ENCODE data around the gene PADI2.

PADI2 gene

GRCh38 chr1:17059391-17060305 is 59.6 kb downstream of the PADI2 start:
- DNase-seq (ENCODE audit: low read depth, low spot score): peak; percentile 72

- no peak for DNase-seq (ENCODE audit: low read depth, low spot score)
Observed at GRCh38 chr1:17056551-17056950, 62.7 kb downstream of the PADI2 start.

GRCh38 chr1:17055801-17056200 is 63.5 kb downstream of the PADI2 start:
- no peak for DNase-seq (ENCODE audit: low read depth, low spot score)

- DNase-seq (ENCODE audit: low read depth, low spot score): peak; percentile 86
Observed at GRCh38 chr1:17053685-17054410, 65.4 kb downstream of the PADI2 start, which contains the start of gene SDHB. TSS of gene SDHB (minus strand) at chr1:17054032. CDS start at chr1:17054019, 13 bp downstream.

GRCh38 chr1:17053086-17053684 is 66.1 kb downstream of the PADI2 start:
- DNase-seq (ENCODE audit: low read depth, low spot score): no peak

- no peak for DNase-seq (ENCODE audit: low read depth, low spot score)
Observed at GRCh38 chr1:17052641-17053040, 66.6 kb downstream of the PADI2 start.

DNA sequence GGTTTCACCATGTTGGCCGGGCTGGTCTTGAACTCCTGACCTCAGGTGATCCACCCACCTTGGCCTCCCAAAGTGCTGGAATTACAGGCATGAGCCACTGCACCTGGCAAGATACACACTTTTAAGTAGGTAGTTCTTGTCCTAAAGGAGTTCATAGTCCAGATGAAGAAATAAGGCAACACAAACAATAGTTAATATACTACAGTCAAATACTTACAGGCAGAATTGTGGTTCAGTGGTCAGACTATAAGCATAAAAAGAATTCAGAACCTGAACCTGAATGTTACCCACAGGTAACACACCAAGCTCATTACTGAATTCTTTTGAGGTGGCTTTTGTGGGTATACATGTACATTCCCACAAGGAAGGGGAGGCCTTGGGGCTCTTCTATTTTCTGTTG is 67.2 kb downstream of the PADI2 start:
- no peak for DNase-seq (ENCODE audit: low read depth, low spot score)

DNA sequence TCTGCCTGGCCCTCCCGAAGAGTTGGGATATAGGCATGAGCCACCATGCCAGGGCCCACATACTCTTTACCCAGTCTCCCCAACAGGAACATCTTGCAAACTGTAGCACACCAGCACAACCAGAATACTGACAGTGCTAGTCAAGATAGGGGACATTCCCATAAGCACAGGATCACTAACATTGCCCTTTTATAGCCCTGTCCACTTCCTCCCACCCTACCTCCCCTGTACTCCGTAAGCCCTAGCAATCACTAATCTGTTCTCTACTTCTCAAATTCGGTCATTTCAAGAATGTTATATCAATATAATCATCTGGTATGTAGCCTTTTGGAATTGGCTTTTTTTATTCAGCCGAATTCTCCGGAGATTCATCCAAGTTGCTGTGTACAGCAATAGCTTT is 71.3 kb downstream of the PADI2 start:
- no peak for DNase-seq (ENCODE audit: low read depth, low spot score)

DNA sequence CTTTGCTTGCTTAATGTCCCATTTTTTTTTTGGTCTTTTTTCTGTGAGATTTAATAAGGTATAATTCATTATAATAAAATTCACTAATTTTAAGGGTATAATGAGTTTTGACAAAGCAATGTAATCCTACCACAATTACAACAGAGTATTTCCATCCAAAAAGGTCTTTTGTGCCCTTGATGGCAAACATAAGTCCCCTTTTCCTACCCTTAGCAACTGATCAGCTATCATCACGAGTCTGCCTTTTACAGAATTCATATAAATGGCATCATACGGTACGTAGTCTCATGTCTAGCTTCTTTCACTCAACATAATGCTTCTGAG is 73.0 kb downstream of the PADI2 start:
- no peak for DNase-seq (ENCODE audit: low read depth, low spot score)

- no peak for DNase-seq (ENCODE audit: low read depth, low spot score)
Observed at GRCh38 chr1:17045634-17046333, 73.5 kb downstream of the PADI2 start.

DNA sequence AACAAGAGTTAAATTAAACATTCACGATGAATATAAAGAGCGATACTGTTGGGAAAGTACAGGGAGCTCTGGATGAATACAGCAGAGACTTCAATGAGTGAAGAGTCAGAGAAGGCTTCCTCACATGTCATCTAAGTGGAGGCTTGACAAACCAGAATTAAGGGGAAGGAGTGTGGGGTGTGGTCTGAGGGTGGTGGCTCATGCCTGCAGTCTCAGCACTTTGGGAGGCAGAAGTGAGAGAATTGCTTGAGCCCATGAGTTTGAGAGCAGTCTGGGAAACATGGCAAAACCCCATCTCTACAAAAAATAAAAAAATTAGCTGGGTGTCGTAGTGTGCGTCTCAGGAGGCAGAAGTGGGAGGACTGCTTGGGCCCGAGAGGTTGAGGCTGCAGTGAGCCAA is 74.1 kb downstream of the PADI2 start:
- no peak for DNase-seq (ENCODE audit: low read depth, low spot score)

- no peak for DNase-seq (ENCODE audit: low read depth, low spot score)
Observed at GRCh38 chr1:17043676-17044075, 75.6 kb downstream of the PADI2 start.

DNA sequence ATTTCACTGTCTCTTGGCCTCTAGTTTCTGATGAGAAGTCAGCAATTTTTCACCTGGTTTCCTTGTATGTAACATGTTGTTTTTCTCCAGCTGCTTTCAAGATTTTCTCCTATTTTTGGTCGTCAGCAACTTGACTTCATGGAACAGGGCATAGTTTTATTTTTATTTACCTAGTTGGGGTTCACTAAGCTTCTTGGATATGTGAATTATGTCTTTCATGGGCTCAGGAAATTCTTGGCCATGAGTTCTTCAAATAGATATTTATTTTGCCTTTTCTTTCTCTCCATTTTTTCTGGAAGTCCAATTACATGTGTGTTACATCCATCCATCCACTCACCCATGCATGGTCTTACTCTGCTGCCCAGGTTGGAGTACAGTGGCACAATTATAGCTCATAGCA is 79.1 kb downstream of the PADI2 start:
- DNase-seq (ENCODE audit: low read depth, low spot score): no peak

- DNase-seq (ENCODE audit: low read depth, low spot score): no peak
Observed at GRCh38 chr1:17039522-17039921, 79.7 kb downstream of the PADI2 start.

DNA sequence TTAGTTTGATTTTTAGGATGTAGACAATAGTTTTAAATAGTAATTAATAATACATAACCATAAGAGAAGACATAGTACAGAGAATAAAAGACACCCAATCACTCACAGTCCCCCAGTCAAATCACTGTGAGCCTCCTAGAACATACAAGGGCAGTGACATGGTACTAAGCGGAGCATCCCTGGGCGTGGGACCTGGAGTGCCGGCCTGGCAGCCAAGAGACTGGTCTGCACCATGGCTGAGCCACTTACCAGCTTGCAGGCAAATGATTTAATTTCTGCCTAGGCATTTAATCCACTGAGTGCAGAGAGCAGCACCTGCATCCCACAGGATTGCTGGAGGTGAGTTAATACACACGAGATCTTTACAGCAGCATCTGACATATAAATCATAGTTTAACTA is 85.8 kb downstream of the PADI2 start:
- DNase-seq (ENCODE audit: low read depth, low spot score): no peak

DNA sequence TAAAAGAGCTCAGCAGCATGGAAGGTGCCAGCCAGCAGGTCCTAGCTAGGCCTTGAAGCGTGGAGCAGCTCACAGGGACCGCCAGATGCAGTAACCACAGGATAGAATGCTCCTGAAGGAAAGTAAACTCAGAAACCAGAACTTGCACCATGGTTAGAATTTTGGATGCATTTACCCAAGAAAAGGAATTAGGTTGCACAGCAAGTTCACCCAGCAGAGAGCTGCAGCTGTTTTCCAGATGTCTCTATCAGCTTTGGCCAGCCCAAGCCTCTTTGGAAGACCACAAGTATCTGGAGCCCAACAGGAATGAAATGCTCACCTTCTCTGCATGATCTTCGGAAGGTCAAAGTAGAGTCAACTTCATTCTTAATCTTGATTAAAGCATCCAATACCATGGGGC is 86.5 kb downstream of the PADI2 start:
- DNase-seq (ENCODE audit: low read depth, low spot score): no peak

DNA sequence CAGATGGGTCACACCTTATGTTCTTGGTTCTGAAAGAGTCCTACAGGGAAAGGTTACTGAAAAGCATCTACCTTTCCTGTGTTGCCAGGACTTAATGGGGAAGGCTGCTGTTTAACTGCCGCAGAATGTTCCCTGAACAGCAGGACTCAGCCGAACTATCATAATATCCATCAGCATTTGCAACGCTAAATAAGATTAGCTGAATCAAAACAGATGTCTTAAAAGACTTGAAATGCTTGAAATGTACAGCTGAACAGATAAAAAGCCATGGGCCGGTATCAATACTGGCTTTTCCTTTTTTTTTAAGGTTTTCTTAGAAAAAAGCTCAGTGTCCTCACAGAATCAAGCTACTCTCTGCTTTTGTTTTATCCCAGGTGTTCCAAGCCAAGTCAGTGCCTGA is 87.8 kb downstream of the PADI2 start:
- no peak for DNase-seq (ENCODE audit: low read depth, low spot score)

DNA sequence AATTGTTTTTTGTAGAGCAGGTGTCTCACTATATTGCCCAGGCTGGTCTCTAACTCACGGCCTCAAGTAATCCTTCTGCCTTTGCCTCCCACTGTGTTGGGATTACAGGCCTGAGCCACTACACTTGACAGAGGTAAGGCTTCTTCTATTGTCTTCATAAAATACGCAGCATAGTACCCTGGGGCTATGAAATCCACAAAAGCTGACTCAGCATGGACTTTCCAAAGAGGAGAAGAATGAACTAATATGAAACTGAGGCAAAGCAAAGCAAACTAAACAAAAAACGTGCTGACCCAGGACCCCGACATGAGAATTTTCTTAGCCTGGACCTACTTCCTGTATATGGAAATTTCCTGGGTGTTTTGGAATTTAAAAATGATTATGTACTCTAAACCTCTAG is 89.0 kb downstream of the PADI2 start:
- DNase-seq (ENCODE audit: low read depth, low spot score): no peak

GRCh38 chr1:17028662-17029188 is 90.5 kb downstream of the PADI2 start:
- no peak for DNase-seq (ENCODE audit: low read depth, low spot score)

DNA sequence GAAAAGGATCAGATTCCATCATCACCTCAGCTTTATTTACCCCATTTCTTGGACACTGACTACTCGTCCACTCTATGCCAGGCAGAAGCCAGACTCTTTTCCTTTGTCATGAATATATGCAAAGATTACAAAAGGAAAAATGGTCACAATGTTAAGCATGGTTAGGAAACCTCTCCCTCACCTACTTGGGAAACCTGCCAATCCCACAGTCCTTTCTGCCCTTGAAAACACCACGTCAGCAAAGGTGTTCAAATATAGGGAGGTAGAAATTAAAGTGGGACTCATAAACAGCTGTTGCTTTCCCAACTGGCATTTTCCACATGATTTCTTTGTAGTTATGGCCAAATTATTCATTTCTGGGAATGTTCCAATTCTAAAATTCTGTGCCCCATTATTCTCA is 91.4 kb downstream of the PADI2 start:
- DNase-seq (ENCODE audit: low read depth, low spot score): no peak

- no peak for DNase-seq (ENCODE audit: low read depth, low spot score)
Observed at GRCh38 chr1:17027403-17027802, 91.8 kb downstream of the PADI2 start.

DNA sequence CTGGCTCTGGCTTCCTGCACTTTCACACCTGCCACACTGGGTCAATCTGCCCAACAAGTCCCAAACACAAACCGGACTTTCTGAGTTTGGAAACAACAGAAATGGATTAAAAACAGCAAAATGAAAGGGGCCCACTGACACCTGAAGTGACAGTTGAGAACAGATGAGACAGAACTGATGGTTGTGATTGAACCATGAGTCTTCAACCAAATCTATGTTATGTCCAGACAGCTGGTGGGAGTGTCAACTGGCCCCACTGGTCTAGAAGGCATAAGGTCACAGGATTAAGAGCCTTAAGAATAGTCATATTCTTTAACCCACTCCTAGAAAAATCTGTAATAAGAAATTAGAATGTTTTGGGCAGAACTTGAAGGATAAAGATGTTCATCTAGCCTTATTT is 94.5 kb downstream of the PADI2 start:
- DNase-seq (ENCODE audit: low read depth, low spot score): no peak
